SIG-M5 (cell line): ENCODE measurements around the gene SYTL4.
"Not testable (repeated sequence)": the region's sequence is repeated elsewhere in the genome, so short reads cannot be mapped to it uniquely, and the experiment has no call there.

Source experiments
- DNase-seq: peaks from one replicate; lab custom pipeline; 2025; lab: John Stamatoyannopoulos, UW

The SYTL4 gene

GRCh38 chrX:100731441-100732281 lies at the start of gene SYTL4:
TSS of gene SYTL4 (minus strand) at chrX:100732121. CDS start at chrX:100702037, 30,084 bp downstream.
- no peak for DNase-seq

- DNase-seq, result not testable (repeated sequence)
Measured at GRCh38 chrX:100769439-100769838, 37.5 kb upstream of the SYTL4 start.

GRCh38 chrX:100768679-100769338 lies 36.9 kb upstream of the SYTL4 start:
- no peak for DNase-seq

DNA sequence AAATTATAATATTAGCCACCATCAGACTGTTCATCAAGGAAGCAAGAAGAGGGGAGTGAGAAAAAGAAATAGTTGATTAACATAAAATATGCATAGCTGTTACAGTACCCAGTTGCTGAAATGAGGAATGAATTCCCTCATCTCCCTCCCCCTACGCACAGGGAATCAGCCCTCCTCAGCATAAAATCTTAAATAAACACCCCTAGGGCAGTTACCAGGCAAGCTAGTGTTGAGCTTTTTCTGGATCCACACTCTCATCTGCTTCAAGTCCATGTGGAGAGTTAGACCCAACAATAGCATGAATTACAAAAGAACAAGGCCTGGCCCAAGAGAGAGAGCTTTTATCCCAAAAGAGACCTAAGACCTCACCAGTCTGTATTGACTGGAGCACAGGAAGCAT lies 19.0 kb upstream of the SYTL4 start:
- no peak for DNase-seq

- DNase-seq, result no peak
Measured at GRCh38 chrX:100748108-100748507, 16.2 kb upstream of the SYTL4 start.

GRCh38 chrX:100747703-100748102 lies 15.8 kb upstream of the SYTL4 start:
- no peak for DNase-seq

- no peak for DNase-seq
Measured at GRCh38 chrX:100747090-100747489, 15.2 kb upstream of the SYTL4 start.

- DNase-seq, result no peak
Measured at GRCh38 chrX:100745806-100746537, 14.1 kb upstream of the SYTL4 start.

DNA sequence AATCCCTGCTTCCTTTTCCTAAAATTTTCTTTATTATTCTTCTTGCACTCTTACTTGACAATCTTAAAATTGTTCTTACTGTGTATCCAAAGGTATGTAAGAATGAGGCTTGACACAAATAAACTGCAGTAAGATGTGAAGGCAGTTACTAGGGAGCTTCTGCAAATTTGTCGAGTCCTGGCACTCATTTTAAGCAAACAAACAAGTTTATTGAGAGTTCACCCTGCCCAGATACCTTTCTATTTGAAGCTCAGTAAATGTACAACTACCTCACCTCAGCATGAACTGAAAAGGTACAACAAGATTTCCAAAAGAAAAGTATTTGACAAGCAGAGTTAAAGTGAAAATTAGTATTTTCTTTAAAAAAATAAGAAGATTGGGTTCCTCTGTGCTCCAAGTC lies 13.3 kb upstream of the SYTL4 start:
- no peak for DNase-seq

GRCh38 chrX:100743009-100743607 lies 11.2 kb upstream of the SYTL4 start:
- no peak for DNase-seq

- not testable (repeated sequence) for DNase-seq
Measured at GRCh38 chrX:100724006-100724405, 7.9 kb downstream of the SYTL4 start.

- DNase-seq, result no peak
Measured at GRCh38 chrX:100721328-100721727, 10.6 kb downstream of the SYTL4 start.

DNA sequence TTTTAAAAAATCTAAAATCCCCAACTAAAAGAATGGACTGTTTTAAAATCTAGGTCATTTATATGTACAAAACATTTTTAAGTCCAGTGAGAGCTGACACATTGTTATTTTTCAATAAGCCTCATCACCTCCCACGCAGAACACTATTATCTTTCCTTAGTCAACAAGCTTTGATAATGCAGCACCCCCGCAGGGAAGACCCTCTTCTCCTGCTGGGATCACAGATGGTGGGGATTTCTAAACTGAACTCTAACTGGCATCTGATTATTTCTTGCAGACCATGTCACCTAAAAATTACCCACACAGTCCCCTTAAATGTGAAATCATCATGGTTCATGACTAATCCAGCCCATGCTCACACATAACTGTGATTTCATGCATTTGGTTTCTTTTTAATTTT lies 11.6 kb downstream of the SYTL4 start:
- DNase-seq, result no peak

GRCh38 chrX:100719139-100719538 lies 12.8 kb downstream of the SYTL4 start:
- DNase-seq, result no peak

GRCh38 chrX:100717363-100717762 lies 14.6 kb downstream of the SYTL4 start:
- no peak for DNase-seq

GRCh38 chrX:100710816-100711215 lies 21.1 kb downstream of the SYTL4 start:
- no peak for DNase-seq

GRCh38 chrX:100704581-100705203 lies 27.2 kb downstream of the SYTL4 start:
- no peak for DNase-seq

- DNase-seq, result no peak
Measured at GRCh38 chrX:100700809-100701208, 31.1 kb downstream of the SYTL4 start.

DNA sequence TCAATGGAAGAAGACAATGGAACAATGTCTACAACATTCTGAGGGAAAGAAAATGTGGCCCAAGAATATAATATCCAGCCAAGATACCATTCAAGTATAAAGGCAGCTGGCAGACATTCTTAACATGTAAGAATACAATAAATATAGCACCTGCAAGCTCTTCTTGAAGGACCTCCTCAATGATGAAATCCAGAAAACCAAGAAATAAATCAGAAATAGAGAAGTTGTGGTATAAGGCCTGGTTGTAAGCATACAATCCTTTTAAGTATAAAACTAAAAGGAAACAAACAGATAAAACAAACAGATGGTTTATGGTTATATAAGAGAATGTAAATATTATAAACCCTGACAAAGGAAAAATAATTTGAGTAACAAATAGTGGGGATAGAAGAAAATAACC lies 33.4 kb downstream of the SYTL4 start:
- no peak for DNase-seq

DNA sequence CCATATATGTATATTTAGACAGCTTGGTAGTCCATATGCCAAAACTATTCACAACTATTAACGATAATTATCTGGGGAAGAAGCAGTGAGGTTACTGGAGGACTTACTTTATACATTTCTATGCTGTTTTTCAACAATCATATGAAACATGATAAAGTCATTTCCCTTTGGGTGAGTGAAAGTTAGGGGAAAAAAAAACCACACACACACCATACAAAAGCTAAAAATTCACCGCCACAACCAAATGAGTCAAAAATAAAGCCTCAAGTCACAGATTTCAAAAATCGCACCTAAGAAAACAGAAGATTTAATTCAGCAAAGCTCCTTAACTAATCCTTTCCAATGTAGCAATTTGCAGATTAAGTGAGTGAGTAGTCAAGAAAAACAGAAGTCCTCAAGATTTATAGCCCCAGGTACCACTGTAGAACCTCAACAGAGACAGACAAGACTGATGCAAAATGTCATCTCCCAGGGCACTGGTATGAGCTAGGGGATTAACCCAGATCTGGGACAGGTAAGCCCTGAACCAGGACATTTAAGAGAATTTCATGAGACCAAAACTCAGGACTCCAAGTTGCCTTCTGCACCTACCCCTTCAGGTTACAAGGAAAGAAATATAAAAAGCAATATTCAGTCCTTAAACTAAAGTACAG lies 35.1 kb downstream of the SYTL4 start:
- DNase-seq, result no peak

- DNase-seq, result no peak
Measured at GRCh38 chrX:100695991-100696390, 35.9 kb downstream of the SYTL4 start.
